Progenitor cell of endocrine pancreas (in vitro differentiated cells): ENCODE measurements around the gene ZMYND11. TPM values are rescaled to one million over a fixed set of nuclear protein-coding genes. Genes with fewer than 3 reads are reported as not detected.

ENCODE experiments used
- DNase-seq: peaks from one replicate; pipeline ENCODE4 v3.0.0; 2021; ENCODE audit warnings: low spot score; ENCODE audit not compliant: unreplicated experiment
- H3K27ac Mint-ChIP-seq: 2 replicates; pipeline ENCODE4 v1.8.0; 2021; ENCODE audit warnings: mild to moderate bottlenecking, moderate library complexity, mixed read lengths
- H3K27me3 Mint-ChIP-seq: 2 replicates; pipeline ENCODE4 v1.8.0; 2021; ENCODE audit warnings: mixed read lengths
- H3K36me3 Mint-ChIP-seq: 2 replicates; pipeline ENCODE4 v1.8.0; 2022; ENCODE audit warnings: mixed read lengths; ENCODE audit not compliant: insufficient read depth
- H3K4me1 Mint-ChIP-seq: 2 replicates; pipeline ENCODE4 v1.8.0; 2021; ENCODE audit warnings: low read depth, mixed read lengths
- H3K4me3 Mint-ChIP-seq: 2 replicates; pipeline ENCODE4 v1.8.0; 2021; ENCODE audit warnings: low read depth, mild to moderate bottlenecking, moderate library complexity, mixed read lengths
- H3K9me3 Mint-ChIP-seq: 2 replicates; pipeline ENCODE4 v1.8.0; 2021; ENCODE audit warnings: low read depth, mixed read lengths
- CTCF ChIP-seq: fragments of 200-600 bp; sonication (generic); IDR thresholded peaks from one replicate; pipeline ENCODE4 v1.5.0; 2021; ENCODE audit warnings: antibody characterized with exemption, mild to moderate bottlenecking; ENCODE audit not compliant: unreplicated experiment
- total RNA-seq: library from RNA; stranded (reverse); gene quantifications from 2 replicates; pipeline ENCODE4 v1.2.1, GENCODE V29; 2021

ZMYND11 gene
- total RNA-seq, 1 donor from 2014 or later, result 69.2 TPM

DNA sequence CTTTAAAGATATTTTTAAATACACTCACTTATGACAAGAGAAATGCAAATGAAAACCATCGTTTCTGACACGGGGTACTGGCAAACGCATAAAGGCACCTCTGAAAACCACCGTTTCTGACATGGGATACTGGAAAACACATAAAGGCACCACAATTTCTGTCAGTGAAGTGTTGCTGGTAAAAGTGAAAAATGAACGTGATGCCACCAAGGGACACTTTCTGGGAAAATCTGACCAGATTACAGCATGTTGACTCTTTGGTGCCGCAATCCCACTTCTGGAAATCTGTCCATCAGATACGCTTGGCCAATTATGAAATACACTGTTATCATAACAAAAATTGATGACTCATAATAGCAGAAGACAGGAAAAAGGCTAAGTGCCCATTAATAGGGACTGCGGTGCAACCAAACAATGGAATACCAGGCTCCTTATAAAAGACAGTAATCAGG is 131.7 kb downstream of the ZMYND11 start:
- Mint-ChIP-seq H3K4me3 (no peak overlapping the region), H3K4me1 (no peaks in the 10 kb centered on the region), H3K36me3 (no peaks in the 10 kb centered on the region), H3K27ac (no peak overlapping the region), H3K9me3 (no peaks in the 10 kb centered on the region), H3K27me3 (no peaks in the 10 kb centered on the region)
- no peak for DNase-seq
- TF ChIP-seq CTCF, result no peak

DNA sequence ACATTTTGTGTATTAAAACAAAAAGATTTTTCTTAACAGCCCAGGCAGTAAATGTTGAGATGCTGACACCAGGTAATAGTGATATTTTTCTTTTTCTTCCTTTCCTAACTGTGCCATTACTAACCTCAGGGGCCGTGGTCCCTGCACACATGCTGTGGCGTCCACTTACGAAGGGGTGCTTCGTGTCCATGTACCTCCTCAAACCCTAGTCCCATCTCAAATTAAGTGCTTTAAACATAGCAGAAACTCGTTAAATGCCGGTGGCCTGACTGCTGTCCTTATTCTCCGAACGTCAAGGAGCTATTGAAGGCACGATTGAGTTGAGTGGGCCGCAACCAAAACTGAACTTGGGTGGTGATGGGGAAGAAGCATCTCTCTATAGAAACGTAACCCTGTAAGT is 132.4 kb downstream of the ZMYND11 start:
- no peak for TF ChIP-seq CTCF
- DNase-seq, result no peak
- no peaks in the 10 kb centered on the region for H3K9me3 Mint-ChIP-seq
- no peak overlapping the region for H3K27ac Mint-ChIP-seq
- no peak overlapping the region for H3K4me3 Mint-ChIP-seq
- no peaks in the 10 kb centered on the region for H3K27me3 Mint-ChIP-seq
- H3K4me1 Mint-ChIP-seq, result no peaks in the 10 kb centered on the region
- H3K36me3 Mint-ChIP-seq, result no peaks in the 10 kb centered on the region

- Mint-ChIP-seq H3K36me3 (no peaks in the 10 kb centered on the region), H3K4me1 (no peaks in the 10 kb centered on the region), H3K27ac (no peak overlapping the region), H3K9me3 (no peaks in the 10 kb centered on the region), H3K4me3 (no peak overlapping the region), H3K27me3 (no peaks in the 10 kb centered on the region)
- no peak for DNase-seq
- no peak for TF ChIP-seq CTCF
These were observed 134.3 kb downstream of the ZMYND11 start for GRCh38 chr10:269440-270074.

DNA sequence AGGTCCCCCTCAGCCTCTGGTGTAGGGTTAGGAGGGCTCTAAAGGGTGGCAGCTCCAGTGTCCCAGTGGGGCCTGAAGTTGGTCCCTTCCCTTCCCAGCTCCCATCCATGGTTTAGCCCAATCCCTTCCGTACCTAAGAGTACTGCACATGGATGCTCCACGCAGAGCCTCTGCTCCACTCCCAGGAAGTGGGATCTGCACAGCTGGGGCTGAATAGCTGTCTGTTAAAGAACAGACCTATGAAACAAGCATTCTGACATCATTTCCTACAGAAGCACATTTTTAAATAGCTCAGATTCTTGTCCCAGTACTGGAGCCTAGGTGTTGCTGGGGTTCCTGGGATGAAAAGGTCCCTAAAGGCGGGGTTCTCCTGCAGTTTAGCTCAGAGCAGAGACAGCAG is 135.9 kb downstream of the ZMYND11 start:
- H3K27ac Mint-ChIP-seq, result no peak overlapping the region
- H3K36me3 Mint-ChIP-seq, result peaks cover 3% of the 10 kb centered on the region
- no peaks in the 10 kb centered on the region for H3K9me3 Mint-ChIP-seq
- no peak for DNase-seq
- peaks cover 2% of the 10 kb centered on the region for H3K4me1 Mint-ChIP-seq
- H3K27me3 Mint-ChIP-seq, result no peaks in the 10 kb centered on the region
- TF ChIP-seq CTCF, result no peak
- H3K4me3 Mint-ChIP-seq, result no peak overlapping the region

DNA sequence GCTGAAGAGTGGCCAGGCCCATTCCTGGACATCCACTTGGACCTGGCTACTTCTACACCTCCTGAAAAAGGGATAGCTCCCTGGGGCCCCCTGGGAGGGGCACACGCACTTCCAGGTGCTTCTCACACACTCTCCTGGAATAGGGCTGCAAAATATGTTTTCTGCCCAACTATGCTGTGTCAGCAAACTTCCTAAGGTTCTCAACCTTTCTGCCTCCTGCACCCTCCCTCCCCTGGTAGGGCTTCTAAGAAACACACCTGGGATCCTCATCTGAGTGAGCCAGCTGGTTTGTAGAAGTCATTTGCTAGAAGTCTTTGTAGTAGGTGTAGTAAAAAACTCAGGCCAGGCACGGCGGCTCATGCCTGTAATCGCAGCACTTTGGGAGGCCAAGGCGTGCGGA is 136.5 kb downstream of the ZMYND11 start:
- Mint-ChIP-seq H3K36me3 (peaks cover 3% of the 10 kb centered on the region), H3K27ac (no peak overlapping the region), H3K4me3 (no peak overlapping the region), H3K4me1 (peaks cover 2% of the 10 kb centered on the region), H3K9me3 (no peaks in the 10 kb centered on the region), H3K27me3 (no peaks in the 10 kb centered on the region)
- TF ChIP-seq CTCF, result no peak
- no peak for DNase-seq
